Stimulated activated CD8-positive, alpha-beta memory T cell treated with anti-CD3 and anti-CD28 coated beads, Interleukin-12 subunit alpha, Interleukin-12 subunit beta, amount 100 ng/mL, for 24 hours (primary cell): ENCODE results near the gene RNF151.
"Not testable (repeated sequence)": the region's sequence is repeated elsewhere in the genome, so short reads cannot be mapped to it uniquely, and the experiment has no call there.

Source experiments
- DNase-seq: peaks from one replicate; pipeline ENCODE4 v3.0.0-alpha.2; 2020; ENCODE audit errors: extremely low read depth

Gene RNF151

DNA sequence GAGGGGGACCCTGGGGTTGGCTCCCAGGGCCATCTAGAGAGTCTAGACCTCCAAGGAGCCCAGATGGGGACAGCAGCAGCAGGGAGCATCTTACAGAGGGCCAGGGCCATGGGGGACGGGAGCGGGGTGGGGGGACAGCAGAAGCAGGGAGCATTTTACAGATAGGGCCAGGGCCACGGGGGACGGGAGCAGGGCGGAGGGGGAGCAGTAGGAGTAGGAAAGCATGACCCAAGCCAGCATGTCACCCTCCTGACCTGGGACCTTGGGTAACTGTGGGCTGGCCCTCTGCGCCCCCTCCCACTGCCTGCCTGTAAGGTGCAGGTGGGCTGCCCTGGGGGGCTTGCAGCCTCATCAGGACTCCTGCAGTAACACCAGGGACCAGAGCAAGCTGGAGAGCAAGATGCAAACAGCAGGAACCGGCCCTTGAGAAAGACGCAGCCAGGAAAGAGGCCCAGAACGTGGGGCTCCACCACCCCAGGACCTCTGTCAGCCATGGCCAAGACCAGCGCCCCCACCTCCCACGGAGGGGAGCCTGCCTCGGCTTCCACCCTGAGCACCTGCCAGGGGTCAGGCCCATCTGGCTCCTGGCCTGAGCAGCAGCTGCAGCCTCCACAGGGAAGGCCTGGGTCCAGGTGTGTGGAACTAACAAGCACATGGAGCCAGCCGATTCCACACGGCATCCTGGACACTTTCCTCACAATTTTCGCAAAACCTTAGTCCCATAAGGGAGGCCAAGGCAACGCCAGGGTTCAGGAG is 40.6 kb downstream of the RNF151 start:
- DNase-seq, result no peak

DNA sequence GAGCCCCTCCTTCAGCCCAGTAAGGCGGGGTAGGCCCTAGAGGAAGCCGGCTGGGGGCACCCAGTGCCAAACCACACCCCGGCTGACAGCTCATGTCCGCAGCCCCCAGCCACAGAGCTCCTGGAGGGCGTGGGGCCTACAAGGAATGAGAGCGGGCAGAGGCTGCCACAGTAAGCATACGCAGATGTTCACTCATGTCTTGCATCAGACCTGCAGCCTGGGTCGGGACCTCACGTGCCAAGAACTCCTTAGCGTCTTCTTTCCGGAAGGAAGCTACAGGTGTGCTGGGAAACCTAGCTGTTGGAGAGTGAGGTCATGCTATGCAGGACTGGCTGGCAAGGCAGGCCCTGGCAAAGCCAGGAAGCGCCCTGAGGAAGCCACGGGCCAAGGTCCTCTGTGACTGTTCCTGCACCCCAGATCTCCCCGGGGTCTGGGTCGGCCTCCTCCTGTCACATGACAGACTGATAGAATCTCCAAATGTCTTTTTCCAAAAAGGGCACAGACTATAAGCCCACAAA is 41.4 kb downstream of the RNF151 start:
- DNase-seq, result no peak

DNA sequence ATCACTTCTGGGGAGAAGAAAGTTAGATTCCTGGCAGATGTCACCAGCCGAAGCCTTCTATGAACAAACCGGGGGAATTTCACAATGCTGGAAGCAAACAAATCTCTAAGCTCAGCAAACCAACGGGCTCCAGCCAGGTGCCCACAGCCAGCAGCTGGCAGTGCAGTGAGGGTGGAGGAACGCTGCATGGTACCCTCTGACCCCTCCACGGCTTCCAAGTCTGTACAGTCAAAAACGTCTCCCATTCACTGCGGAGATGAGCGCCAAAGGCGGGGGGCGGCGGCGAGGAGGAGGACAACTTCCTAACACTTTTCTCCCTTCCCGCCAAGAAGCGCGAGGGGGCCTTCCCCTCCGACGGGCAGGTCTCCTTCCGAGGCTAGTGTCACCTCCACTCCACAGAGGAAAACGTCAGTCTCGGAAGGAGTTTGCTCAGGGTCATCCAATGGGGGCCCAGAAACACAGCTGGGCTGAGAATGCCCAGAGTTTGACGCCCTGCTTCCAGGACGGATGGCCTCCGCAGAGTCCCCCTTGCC is 42.0 kb downstream of the RNF151 start:
- DNase-seq, result no peak

DNA sequence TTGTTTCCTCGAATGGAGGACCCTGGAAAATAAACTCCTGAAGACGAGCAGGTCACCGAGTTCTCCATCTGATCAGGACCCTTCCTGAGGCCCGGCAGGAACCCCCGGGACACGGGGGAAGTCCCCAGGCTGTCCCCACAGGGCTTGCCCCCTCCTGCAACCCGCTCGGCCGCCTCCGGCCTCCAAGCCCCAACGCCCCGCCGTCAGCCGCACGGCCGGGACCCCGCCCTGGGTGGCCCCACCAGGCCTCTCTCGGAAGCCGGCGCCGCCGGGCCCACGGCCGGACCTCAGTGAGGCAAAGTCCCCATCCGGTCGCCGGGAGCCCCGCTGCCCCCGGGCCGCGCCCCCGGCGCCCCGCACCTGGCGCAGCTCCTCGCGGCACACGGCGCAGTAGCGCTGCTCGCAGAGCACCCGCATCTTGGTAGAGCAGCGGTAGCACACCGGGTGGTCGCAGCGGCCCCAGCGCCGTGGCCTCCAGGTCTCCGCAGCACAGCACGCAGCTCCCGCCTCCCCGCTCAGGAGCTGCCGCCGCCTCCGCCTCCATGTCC is 42.6 kb downstream of the RNF151 start:
- no peak for DNase-seq

DNA sequence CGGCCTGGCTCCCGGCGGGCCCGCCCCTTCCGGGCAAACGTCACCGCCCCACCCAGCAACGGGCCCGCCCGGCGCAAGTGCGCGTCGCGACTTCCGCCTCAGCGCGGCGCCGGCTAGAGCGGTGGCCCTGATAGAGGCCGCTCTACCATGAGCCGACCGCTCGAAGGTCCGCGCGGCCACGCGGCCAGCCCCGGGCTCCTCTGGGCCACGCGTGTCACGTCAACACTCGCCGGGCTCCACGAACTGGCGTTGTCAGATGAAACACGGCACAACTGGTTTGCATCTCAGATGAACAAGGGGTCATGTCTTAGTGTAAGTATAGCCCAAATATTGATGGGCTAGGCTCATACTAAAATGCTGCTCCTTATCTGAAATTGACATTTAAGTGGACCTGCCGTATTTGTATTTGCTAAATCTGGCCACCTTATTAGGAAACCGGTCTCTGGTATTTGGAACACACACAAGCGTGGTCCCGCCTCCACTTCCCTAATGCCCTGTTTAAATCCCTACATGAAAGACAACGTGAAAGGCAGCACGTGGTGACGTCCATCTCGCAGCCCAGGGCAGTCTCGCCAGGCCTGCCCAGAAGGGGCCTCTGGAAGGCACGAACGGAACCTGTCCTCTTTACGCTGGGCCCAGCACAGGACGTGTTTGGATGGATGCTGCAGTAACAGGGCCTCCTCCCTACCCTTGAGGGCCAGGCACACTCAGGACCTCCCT is 43.3 kb downstream of the RNF151 start, which contains the start of gene ZNF598:
ZNF598 (minus strand) TSS at position 31 of the 720 bp plus-strand sequence.
- peak; percentile 60 for DNase-seq

DNA sequence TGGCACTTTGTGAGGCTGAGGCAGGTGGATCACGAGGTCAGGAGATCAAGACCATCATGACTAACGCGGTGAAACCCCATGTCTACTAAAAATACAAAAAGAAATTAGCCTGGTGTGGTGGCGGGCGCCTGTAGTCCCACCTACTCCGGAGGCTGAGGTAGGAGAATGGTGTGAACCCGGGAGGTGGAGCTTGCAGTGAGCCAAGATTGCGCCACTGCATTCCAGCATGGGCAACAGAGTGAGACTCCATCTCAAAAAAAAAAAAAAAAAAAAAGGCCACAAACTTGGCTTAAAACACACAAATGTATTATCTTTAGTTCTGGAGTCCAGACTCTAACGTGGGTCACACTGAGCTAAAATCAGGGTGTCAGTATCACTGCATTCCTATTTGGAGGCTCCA is 45.1 kb downstream of the RNF151 start:
- not testable (repeated sequence) for DNase-seq

DNA sequence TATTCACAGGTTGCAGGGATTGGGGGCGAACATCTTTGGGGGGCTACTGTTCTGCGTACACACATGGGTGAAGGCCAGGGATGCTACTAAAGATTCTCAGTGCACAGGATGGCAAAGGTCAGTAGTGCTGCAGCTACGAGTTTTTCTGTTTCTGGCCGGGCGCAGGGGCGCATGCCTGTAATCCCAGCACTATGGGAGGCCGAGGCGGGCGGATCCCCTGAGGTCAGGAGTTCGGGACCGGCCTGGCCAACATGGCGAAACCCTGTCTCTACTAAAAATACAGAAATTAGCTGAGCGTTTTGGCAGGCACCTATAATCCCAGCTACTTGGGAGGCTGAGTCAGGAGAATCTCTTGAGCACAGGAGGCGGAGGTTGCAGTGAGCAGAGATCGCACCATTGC is 46.9 kb downstream of the RNF151 start:
- DNase-seq, result no peak

DNA sequence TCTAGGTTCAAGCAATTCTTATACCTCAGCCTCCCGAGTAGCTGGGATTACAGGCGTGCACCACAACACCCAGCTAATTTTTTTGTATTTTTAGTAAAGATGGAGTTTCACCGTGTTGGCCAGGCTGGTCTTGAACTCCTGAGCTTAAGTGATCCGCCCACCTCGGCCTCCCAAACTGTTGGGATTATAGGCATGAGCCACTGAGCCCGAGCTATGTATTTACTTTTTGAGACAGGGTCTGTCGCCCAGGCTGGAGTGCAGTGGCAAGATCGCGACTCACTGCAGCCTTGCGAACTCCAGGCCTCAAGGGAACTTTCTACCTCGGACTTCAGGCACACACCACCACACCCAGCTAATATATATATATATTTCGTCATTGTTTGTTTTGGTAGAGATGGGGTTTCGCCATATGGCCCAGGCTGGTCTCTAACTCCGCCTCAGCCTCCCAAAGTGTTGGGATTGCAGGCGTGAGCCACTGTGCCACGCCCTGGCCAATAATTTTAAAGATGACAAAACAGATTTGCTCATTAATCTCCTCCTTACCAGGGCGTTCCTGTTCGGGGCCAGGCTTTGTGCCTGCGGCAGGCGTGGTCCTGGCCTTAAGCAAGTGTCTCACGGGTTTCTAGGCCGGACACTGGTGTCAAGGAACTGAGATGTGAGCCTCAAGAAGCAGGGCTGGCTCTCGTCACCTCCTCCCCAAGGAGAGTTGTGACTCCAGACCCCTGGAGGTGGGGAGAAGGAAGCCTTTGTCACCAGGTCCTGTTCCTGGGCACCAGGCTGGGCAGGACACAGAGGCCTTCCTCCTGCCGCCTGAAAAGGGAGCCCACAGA is 48.7 kb downstream of the RNF151 start:
- no peak for DNase-seq

DNA sequence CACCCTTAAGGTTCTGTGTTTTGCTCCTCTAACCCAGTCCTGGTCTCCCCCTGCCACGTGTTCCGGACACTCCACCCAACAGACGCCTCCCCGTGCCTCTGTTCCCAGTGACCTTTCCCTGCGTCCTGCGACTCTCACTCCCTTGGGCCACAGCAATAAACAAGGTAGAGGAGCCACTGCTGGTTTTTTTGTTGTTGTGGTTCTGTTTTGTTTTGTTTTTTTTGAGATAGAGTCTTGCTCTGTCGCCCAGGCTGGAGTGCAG is 49.2 kb downstream of the RNF151 start:
- DNase-seq, result no peak

DNA sequence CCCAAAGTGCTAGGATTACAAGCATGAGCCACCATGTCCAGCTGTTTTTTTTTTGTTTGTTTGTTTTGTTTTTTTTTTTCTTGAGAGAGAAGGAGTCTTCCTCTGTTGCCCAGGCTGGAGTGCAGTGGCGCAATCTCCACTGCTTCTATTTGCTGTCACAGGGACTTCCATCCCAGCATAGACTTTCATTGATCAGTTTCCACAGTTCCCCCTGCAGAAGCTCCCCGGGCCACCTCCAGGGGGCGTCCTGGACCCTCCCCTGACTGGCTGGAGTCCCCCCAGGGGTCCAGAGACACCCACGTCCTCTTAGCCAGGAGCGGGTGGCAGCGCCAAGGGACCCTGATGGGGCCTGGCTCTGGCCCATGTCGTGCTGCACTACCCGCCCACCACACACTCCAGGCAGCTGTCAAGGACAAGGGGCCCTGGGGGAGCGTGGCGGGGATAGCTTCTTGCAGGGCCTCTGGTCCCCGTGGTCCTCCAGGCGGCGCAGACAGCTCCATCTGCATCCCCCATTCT is 49.8 kb downstream of the RNF151 start:
- DNase-seq, result no peak
